H1 (cell line): Measurements from ENCODE around the gene PDZD2. TPM values are rescaled to one million over a fixed set of nuclear protein-coding genes. Genes with fewer than 3 reads are reported as not detected.

ENCODE experiments used
- CTCF ChIA-PET: fragments of 300-600 bp; sonication (Branson Sonifier 250); formaldehyde crosslinking; loops from one replicate; lab custom pipeline; 2021; ENCODE audit not compliant: partially characterized antibody; lab: Charles Lee
- POLR2A ChIA-PET: fragments of 300-600 bp; sonication (Branson Sonifier 250); formaldehyde crosslinking; loops from one replicate; lab custom pipeline; 2021; ENCODE audit warnings: inconsistent platforms; ENCODE audit not compliant: partially characterized antibody; lab: Charles Lee
- DNase-seq, 2 experiments: peaks; one replicate each; pipeline versions ENCODE4 v3.0.0 to v3.0.0-alpha.2; 2010 to 2022; ENCODE audit warnings: low spot score in 2 of 2, low read depth in 1 of 2, mixed read lengths in 1 of 2
- FAIRE-seq: peaks from 2 replicates; lab custom pipeline; 2011; peaks lifted over from hg19 to GRCh38; lab: Jason Lieb, UNC
- H2AFZ ChIP-seq: 2 replicates; pipeline ENCODE4 v1.8.1; 2012; ENCODE audit warnings: low read length, inconsistent platforms
- H2AK5ac ChIP-seq: 2 replicates; pipeline ENCODE4 v1.6.1; 2013; ENCODE audit warnings: low read depth, low read length
- H2BK120ac ChIP-seq: replicated peaks from 2 replicates; pipeline ENCODE3; 2013; ENCODE audit warnings: low read depth, low read length, inconsistent platforms
- H2BK12ac ChIP-seq: 2 replicates; pipeline ENCODE4 v1.6.1; 2013; ENCODE audit warnings: low read depth, low read length
- H2BK15ac ChIP-seq: 2 replicates; pipeline ENCODE4 v1.6.1; 2013; ENCODE audit warnings: low read length
- H2BK20ac ChIP-seq: 2 replicates; pipeline ENCODE4 v1.6.1; 2013; ENCODE audit warnings: low read length
- H2BK5ac ChIP-seq: 2 replicates; pipeline ENCODE4 v1.6.1; 2013; ENCODE audit warnings: low read depth, low read length
- H3K14ac ChIP-seq: 2 replicates; pipeline ENCODE4 v1.6.1; 2013; ENCODE audit warnings: inconsistent platforms; ENCODE audit not compliant: insufficient read length
- H3K18ac ChIP-seq: 2 replicates; pipeline ENCODE4 v1.6.1; 2013; ENCODE audit warnings: low read length; ENCODE audit errors: extremely low read depth
- H3K23ac ChIP-seq: 2 replicates; pipeline ENCODE4 v1.6.1; 2013; ENCODE audit warnings: inconsistent platforms; ENCODE audit not compliant: insufficient read length
- H3K23me2 ChIP-seq: 2 replicates; pipeline ENCODE4 v1.6.1; 2013; ENCODE audit warnings: low read depth, low read length
- H3K27ac ChIP-seq: 2 replicates; pipeline ENCODE4 v1.6.1; 2011; ENCODE audit warnings: low read depth, low read length, inconsistent platforms
- H3K27me3 ChIP-seq, 4 experiments: replicated peaks in 1 of 4; 1 replicate in 1 of 4; 2 replicates in 3 of 4; pipeline versions ENCODE4 v1.6.1 to v1.8.1; 2011 to 2013; ENCODE audit warnings: low read length in 3 of 4, mild to moderate bottlenecking in 3 of 4, inconsistent platforms in 2 of 4, mixed read lengths in 2 of 4, moderate library complexity in 1 of 4; ENCODE audit not compliant: control insufficient read depth in 3 of 4, insufficient read depth in 3 of 4; ENCODE audit errors: extremely low read depth in 1 of 4
- H3K36me3 ChIP-seq, 4 experiments: 2 replicates each; pipeline versions ENCODE4 v1.6.1 to v1.8.1; 2011 to 2013; ENCODE audit warnings: mild to moderate bottlenecking in 4 of 4, low read length in 3 of 4, moderate library complexity in 2 of 4, control low read depth in 1 of 4, inconsistent platforms in 1 of 4; ENCODE audit not compliant: insufficient read depth in 4 of 4, control insufficient read depth in 2 of 4
- H3K4ac ChIP-seq: replicated peaks from 2 replicates; pipeline ENCODE3; 2013; ENCODE audit warnings: low read length, low read depth, mixed read lengths, inconsistent platforms; ENCODE audit not compliant: insufficient read length
- H3K4me1 ChIP-seq, 4 experiments: replicated peaks in 1 of 4; 1 replicate in 1 of 4; 2 replicates in 3 of 4; pipeline versions ENCODE4 v1.6.1 to v1.8.1; 2011 to 2013; ENCODE audit warnings: low read length in 3 of 4, inconsistent platforms in 2 of 4, mixed read lengths in 1 of 4; ENCODE audit not compliant: insufficient read depth in 4 of 4, control insufficient read depth in 3 of 4
- H3K4me2 ChIP-seq, 2 experiments: 2 replicates each; pipeline versions ENCODE4 v1.6.1 to v1.8.1; 2011 to 2013; ENCODE audit warnings: low read depth in 2 of 2, low read length in 2 of 2, control low read depth in 1 of 2, inconsistent platforms in 1 of 2, mild to moderate bottlenecking in 1 of 2; ENCODE audit not compliant: insufficient read depth in 1 of 2
- H3K4me3 ChIP-seq, 4 experiments: fragments of 200-600, 300-600 bp in 1 of 4; sonication (generic), shearing (Covaris generic), sonication (Bioruptor Twin) in 1 of 4; 2 replicates each; pipeline versions ENCODE4 v1.5.1 to v1.8.1; 2011 to 2016; ENCODE audit warnings: low read length in 4 of 4, low read depth in 3 of 4, control low read depth in 2 of 4, inconsistent platforms in 2 of 4, mild to moderate bottlenecking in 2 of 4, mixed read lengths in 1 of 4, moderate library complexity in 1 of 4; ENCODE audit not compliant: insufficient read depth in 2 of 4; ENCODE audit errors: extremely low read depth in 1 of 4
- H3K56ac ChIP-seq: replicated peaks from 2 replicates; pipeline ENCODE3; 2013; ENCODE audit warnings: low read depth, mild to moderate bottlenecking, mixed read lengths, low read length, inconsistent platforms; ENCODE audit not compliant: insufficient read length
- H3K79me1 ChIP-seq: 2 replicates; pipeline ENCODE4 v1.6.1; 2013; ENCODE audit warnings: low read depth, low read length, control low read depth
- H3K79me2 ChIP-seq, 2 experiments: 2 replicates each; pipeline versions ENCODE4 v1.6.1 to v1.8.1; 2012 to 2013; ENCODE audit warnings: low read length in 2 of 2, mild to moderate bottlenecking in 2 of 2, inconsistent platforms in 1 of 2; ENCODE audit not compliant: insufficient read depth in 2 of 2, control insufficient read depth in 1 of 2
- H3K9ac ChIP-seq, 4 experiments: replicated peaks in 1 of 4; 1 replicate in 1 of 4; 2 replicates in 3 of 4; pipeline versions ENCODE4 v1.6.1 to v1.8.1; 2011 to 2013; ENCODE audit warnings: low read depth in 3 of 4, low read length in 3 of 4, control low read depth in 2 of 4, mild to moderate bottlenecking in 2 of 4, moderate library complexity in 2 of 4, inconsistent platforms in 1 of 4; ENCODE audit errors: extremely low read depth in 1 of 4
- H3K9me3 ChIP-seq, 2 experiments: 2 replicates each; pipeline versions ENCODE4 v1.6.1 to v1.8.1; 2012 to 2013; ENCODE audit warnings: mild to moderate bottlenecking in 2 of 2, moderate library complexity in 2 of 2, control low read depth in 1 of 2, inconsistent platforms in 1 of 2, low read depth in 1 of 2, low read length in 1 of 2, mixed read lengths in 1 of 2; ENCODE audit not compliant: insufficient read depth in 2 of 2
- H4K20me1 ChIP-seq, 2 experiments: replicated peaks in 1 of 2; 2 replicates each; pipeline versions ENCODE3 to v1.8.1; 2011 to 2013; ENCODE audit warnings: inconsistent platforms in 2 of 2, low read length in 2 of 2, mild to moderate bottlenecking in 1 of 2; ENCODE audit not compliant: insufficient read depth in 2 of 2, control insufficient read depth in 1 of 2
- H4K5ac ChIP-seq: 2 replicates; pipeline ENCODE4 v1.6.1; 2013; ENCODE audit warnings: low read length, low read depth, mixed read lengths, inconsistent platforms; ENCODE audit not compliant: insufficient read length
- H4K8ac ChIP-seq: 2 replicates; pipeline ENCODE4 v1.8.0; 2013; ENCODE audit warnings: mild to moderate bottlenecking, moderate library complexity, low read length, inconsistent platforms; ENCODE audit not compliant: insufficient read depth; ENCODE audit errors: extremely low read depth
- H4K91ac ChIP-seq: replicated peaks from 2 replicates; pipeline ENCODE3; 2013; ENCODE audit warnings: low read length, mixed read lengths, inconsistent platforms; ENCODE audit not compliant: insufficient read length
- KDM1A ChIP-seq: fragments of 200-600, 300-600 bp; sonication (generic); IDR thresholded peaks from 2 replicates; pipeline ENCODE4 v1.7.1; 2016; ENCODE audit warnings: mild to moderate bottlenecking, low read length, borderline replicate concordance
- TAF1 ChIP-seq: IDR thresholded peaks from 2 replicates; pipeline ENCODE4 v1.6.1; 2011; ENCODE audit warnings: mild to moderate bottlenecking, low read depth, low read length
- WGBS, 2 experiments: shearing (Covaris generic) in 1 of 2; methylation state at CpG; one replicate each; pipeline versions ENCODE4 v1.1.6 to v1.1.7; 2013 to 2015; ENCODE audit warnings: low lambda C conversion rate in 2 of 2, mixed read lengths in 2 of 2, inconsistent platforms in 1 of 2, low coverage in 1 of 2, missing lambda C conversion rate in 1 of 2; ENCODE audit not compliant: insufficient replicate concordance in 2 of 2, insufficient coverage in 1 of 2, insufficient read length in 1 of 2; ENCODE audit errors: extremely low coverage in 1 of 2, missing lambda C conversion rate in 1 of 2; 5-methylcytosine and 5-hydroxymethylcytosine counted together
- polyA plus RNA-seq, 7 experiments: library from polyadenylated mRNA; depleted of rRNA in 3 of 7; stranded (reverse) in 5 of 7; unstranded in 2 of 7; fragments of >200 nt in 5 of 7; fragments of 200-250 nt in 2 of 7; gene quantifications; 1 replicate in 5 of 7; 2 replicates in 1 of 7; 4 replicates in 1 of 7; pipeline versions ENCODE4 v1.2.1 to v1.2.3, GENCODE V29; 2011 to 2013; ENCODE audit warnings: missing spikeins in 2 of 7, mixed read lengths in 2 of 7
- total RNA-seq: library from RNA; stranded (reverse); fragmentation: NEBNext Ultra II Directional; extraction: Animal tissue kit (Norgen Biotek cat#: 25700); gene quantifications from 2 replicates; pipeline ENCODE4 v1.2.1, GENCODE V29; 2021

PDZD2 gene
- total and polyA plus RNA-seq, 2 of the 8 experiments (the other 6 are each of a cell fraction or from before 2014, with no cell fraction given), result 1.2 to 6.8 TPM

DNA sequence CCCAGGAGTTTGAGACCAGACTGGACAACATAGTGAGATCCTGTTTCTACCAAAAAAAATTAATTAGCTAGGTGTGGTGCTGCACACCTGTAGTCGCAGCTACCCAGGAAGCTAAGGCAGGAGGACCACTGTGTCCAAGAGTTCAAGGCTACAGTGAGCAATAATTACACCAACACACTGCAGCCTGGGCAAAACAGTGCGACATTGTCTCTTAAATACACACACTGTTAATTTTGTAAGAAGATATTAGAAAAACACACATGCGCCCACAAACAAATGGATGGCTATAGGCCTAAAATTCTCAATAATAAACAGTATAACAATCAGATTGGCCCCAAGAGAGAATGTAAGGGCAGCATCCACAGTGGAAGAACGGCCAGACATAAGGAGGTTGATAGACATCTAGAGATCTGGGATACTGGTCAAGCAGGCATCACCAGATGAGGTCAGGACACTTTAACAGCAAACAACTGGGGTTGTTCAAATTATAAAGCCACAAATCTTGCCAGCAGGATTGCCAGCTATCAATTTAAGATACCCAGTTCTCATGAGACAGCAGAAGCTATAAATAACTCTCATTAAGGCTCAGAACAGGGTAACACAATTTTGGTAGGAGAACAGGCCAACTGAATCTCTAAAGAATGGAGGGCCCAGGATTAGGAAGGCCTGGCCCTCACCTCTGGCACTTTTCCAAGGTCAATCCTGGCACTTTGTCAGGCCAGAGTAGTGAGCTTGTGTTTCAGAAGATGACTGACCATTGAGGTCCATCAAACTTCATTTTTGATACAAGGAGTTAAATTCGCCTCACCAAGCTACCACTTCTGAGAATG lies 505.7 kb downstream of the PDZD2 start:
- Histone ChIP-seq H3K23me2 (no peaks in the 10 kb centered on the region), H4K20me1 (peaks cover 7 to 17% of the 10 kb centered on the region in 2 experiments), H3K36me3 (peaks cover 0 to 9% (median 2%) of the 10 kb centered on the region in 4 experiments; a peak in 3 of 8 replicates), H3K27me3 (no peaks in the 10 kb centered on the region), H2BK15ac (no peak overlapping the region), H2BK5ac (no peak overlapping the region), H3K4me3 (no peak overlapping the region), H4K8ac (no peak overlapping the region), H3K4me1 (no peaks in the 10 kb centered on the region), H4K91ac (no peak overlapping the region), H3K4ac (no peak overlapping the region), H3K9me3 (peaks cover 0 to 6% of the 10 kb centered on the region in 2 experiments; a peak in 1 of 4 replicates), H3K9ac (no peak overlapping the region), H2BK120ac (no peak overlapping the region), H2BK12ac (no peak overlapping the region), H3K14ac (no peak overlapping the region), H2BK20ac (no peak overlapping the region), H3K56ac (no peak overlapping the region), H3K18ac (no peak overlapping the region), H3K27ac (no peak overlapping the region), H2AFZ (no peak overlapping the region), H3K79me2 (peaks cover 5 to 82% of the 10 kb centered on the region in 2 experiments), H3K79me1 (no peaks in the 10 kb centered on the region; the same call in 1 of the 2 replicates), H4K5ac (no peak overlapping the region), H2AK5ac (no peak overlapping the region), H3K4me2 (no peak overlapping the region), H3K23ac (no peak overlapping the region)
- POLR2A ChIA-PET, result interaction anchor here (1.2 kb wide), 3 partner anchors 9 to 28 kb away, joined by 3 to 4 read pairs (median 3); no protein-coding TSS in a partner anchor
- CTCF ChIA-PET, result interaction anchor here (0.7 to 0.8 kb wide), 2 partner anchors 15 to 86 kb away, joined by 3 to 4 read pairs; no protein-coding TSS in a partner anchor
- FAIRE-seq (no peak), DNase-seq (no peak)
- TF ChIP-seq KDM1A (peak; percentile 34; the same call in 1 of the 2 replicates), TAF1 (no peak)
- WGBS, 2 experiments, result 93% methylated on average over 5 of the region's 5 CpGs; no CpG with 5 or more reads in 1 of the 2 experiments
